Astrocyte of the cerebellum (primary cell): ENCODE results near the gene YKT6.

Source experiments
- DNase-seq: peaks from one replicate; pipeline ENCODE4 v3.0.0-alpha.2; 2011; ENCODE audit warnings: low read depth
- H3K4me3 ChIP-seq: 2 replicates; pipeline ENCODE4 v1.5.1; 2011; ENCODE audit warnings: mild to moderate bottlenecking, low read depth, low read length, moderate library complexity
- in situ Hi-C: cut with HindIII; loops from 2 replicates; pipeline ENCODE4 v1.10.0; 2017; ENCODE audit warnings: low sequenced_read_pairs
- TF ChIP-seq, protein P1 (sequence below): IDR thresholded peaks from 2 replicates; pipeline ENCODE4 v1.5.1; 2012; ENCODE audit warnings: low read length, low read depth, moderate library complexity, mild to moderate bottlenecking; ENCODE audit errors: missing control alignments

The YKT6 gene

DNA sequence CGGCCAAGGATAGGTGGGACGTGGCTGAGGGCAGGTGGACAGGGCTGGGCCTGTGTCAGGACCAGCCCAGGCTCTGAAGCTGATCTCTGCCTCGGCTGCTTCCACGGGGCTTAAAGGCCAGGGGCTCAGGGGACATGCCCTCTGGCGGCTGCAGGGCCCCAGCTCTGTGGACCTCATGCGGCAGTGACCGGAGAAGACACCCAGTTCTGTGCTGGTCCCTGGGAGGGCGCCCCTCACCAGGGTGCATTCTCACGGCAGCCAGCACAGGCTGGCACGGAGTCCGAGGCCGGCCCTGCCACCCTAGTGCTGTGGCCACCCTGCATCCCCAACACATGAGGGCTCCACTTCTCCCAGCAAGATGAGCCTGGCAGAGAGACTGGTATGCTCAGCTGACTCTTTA lies 30.3 kb downstream of the YKT6 start:
- H3K4me3 ChIP-seq = no peak overlapping the region
- TF ChIP-seq, protein P1, sequence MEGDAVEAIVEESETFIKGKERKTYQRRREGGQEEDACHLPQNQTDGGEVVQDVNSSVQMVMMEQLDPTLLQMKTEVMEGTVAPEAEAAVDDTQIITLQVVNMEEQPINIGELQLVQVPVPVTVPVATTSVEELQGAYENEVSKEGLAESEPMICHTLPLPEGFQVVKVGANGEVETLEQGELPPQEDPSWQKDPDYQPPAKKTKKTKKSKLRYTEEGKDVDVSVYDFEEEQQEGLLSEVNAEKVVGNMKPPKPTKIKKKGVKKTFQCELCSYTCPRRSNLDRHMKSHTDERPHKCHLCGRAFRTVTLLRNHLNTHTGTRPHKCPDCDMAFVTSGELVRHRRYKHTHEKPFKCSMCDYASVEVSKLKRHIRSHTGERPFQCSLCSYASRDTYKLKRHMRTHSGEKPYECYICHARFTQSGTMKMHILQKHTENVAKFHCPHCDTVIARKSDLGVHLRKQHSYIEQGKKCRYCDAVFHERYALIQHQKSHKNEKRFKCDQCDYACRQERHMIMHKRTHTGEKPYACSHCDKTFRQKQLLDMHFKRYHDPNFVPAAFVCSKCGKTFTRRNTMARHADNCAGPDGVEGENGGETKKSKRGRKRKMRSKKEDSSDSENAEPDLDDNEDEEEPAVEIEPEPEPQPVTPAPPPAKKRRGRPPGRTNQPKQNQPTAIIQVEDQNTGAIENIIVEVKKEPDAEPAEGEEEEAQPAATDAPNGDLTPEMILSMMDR = no peak
- in situ Hi-C loops = loop anchor here (25.0 kb wide), 1 partner anchor 331 kb away; the partner anchor contains the start of gene DDX56
- DNase-seq = no peak

DNA sequence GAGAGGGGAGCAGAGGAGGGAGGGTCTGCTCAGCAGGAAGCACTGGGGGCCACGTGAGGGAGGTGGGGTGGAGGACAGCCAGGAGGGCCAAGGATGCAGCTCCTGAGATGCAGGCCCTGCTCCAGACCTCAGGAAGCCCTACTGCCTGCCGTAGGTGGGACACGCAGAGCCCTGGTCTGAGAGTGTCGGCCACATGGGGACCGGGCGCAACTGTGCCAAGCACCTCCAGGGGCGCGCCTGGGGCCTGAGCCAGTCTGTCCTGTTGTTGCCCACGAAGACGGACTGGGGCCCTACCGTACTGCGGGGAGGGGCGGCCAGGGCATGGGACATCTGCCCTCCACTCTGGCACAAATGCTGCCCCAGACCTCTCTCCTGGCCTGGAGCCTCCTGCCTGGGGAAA lies 31.6 kb downstream of the YKT6 start:
- H3K4me3 ChIP-seq = no peak overlapping the region
- in situ Hi-C loops = loop anchor here (25.0 kb wide), 1 partner anchor 330 kb away; the partner anchor contains the start of gene DDX56
- no peak for DNase-seq
- TF ChIP-seq, protein P1 = no peak

DNA sequence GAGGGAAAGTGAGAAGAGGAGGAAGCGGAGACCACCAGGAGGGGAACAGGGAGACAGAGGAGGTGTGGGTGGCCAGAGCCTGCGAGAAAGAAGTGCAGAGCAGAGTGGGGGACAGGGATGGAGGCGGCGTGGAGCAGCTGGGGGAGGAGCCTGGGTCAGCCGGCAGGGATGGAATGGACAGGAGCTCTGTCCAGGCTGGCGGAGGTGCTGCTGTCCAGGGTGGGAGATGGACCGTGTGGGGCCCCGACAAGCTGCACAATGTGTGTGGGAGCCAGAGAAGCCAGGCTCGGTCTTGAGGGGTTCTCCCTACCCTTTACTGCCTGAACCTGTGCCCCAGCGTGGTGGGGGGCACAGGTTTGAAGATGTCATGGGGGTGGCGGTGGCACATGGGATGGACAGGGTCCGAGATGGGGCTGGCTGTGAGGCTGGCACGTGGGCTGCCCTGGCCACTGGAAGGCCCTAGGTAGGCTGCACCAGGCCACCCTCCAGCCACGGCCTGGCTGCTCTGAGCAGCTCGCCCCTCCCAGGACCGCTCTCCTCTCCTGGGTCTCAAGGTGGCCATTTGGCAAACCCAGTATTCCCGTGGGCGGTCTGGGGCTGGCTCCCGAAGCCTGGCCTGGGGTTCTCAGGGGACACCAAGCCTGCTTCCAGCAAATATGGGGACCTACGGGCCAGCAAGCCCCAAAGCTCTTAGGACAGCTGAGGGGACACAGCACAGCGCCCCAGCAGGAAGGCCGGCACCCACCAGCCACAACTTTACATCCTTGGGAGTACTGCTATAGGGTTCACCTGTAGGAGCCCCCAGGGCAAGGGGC lies 32.3 kb downstream of the YKT6 start:
- TF ChIP-seq, protein P1 = no peak
- in situ Hi-C loops = loop anchor here (25.0 kb wide), 1 partner anchor 329 kb away; the partner anchor contains the start of gene DDX56
- no peak overlapping the region for H3K4me3 ChIP-seq
- DNase-seq = no peak

DNA sequence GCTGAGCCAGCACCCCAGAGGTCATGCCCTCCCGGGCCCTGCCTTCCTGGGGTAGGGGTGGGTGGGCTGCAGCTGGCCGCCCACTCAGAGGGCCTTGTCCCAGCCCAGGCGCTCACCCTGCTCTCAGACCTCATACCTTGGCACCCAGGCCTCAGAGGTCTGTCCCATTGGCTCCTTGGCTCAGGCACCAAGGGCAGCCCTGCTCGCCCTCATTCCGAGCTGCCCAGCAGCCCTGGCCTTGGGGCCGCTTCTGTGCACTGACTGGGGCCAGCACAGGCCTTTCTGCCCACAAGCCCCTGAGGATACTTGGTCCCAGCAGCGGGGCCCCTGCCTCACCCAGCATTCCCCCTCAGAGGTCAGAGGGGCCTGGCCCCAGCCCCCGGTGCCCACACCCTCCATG lies 34.3 kb downstream of the YKT6 start:
- no peak overlapping the region for H3K4me3 ChIP-seq
- DNase-seq = no peak
- TF ChIP-seq, protein P1 = no peak
- in situ Hi-C loops = loop anchor here (25.0 kb wide), 1 partner anchor 327 kb away; the partner anchor contains the start of gene DDX56

DNA sequence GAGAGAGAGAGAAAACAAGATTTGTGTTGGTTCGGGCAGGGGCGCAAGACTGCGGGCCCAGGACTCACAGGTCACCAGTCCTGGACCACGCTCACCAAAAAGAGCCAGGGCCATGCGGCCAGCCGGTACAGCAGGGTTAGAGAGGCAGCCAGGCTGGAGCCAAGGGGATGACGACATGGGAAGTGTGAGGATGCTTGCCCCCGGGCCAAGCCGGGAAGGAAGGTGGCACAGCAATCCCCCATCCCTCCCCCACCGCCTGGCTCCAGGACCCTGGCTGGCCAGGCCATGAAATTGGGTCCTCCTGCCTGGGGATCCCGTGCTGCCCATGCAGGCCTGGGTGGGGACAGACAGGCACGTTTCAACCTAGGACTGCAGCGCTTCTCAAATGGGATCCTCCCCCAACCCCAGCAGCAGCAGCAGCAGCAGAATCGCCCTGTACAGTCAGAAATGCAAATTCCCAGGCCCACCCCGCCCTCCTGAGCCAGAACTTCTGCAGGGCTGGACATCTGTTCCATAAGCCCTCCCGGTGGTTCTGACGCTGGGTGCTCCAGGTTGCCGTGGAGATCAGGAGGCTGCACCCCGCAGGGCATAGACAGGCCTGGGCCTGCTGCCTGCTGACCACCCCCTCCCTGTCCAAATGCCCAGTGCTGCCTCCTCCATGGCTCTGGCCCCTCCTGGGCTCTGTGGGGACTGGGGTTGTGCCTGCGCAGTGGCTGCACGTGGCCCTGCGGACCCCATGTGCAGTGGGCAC lies 35.0 kb downstream of the YKT6 start:
- H3K4me3 ChIP-seq = no peak overlapping the region
- in situ Hi-C loops = loop anchor here (25.0 kb wide), 1 partner anchor 327 kb away; the partner anchor contains the start of gene DDX56
- TF ChIP-seq, protein P1 = no peak
- no peak for DNase-seq

DNA sequence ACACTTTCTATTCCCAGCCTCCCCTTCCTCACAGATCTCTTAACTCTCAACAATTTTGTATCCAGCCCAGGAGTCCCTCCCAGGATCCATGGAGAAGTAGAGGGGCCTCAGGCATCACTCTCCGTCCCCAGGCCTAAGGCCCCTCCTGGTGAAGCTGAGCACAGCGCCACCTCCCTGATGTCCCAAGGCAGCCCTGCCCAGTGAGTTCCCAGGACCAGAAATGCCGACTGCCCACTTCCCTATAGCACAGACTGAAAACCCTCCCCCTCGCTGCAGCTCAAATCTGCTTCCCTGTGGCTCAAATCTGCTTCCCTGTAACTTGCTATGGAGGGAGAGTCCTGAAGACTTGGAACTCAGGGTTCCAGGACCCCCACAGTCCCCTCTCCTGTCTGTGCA lies 35.6 kb downstream of the YKT6 start:
- H3K4me3 ChIP-seq = no peak overlapping the region
- in situ Hi-C loops = loop anchor here (25.0 kb wide), 1 partner anchor 326 kb away; the partner anchor contains the start of gene DDX56
- TF ChIP-seq, protein P1 = no peak
- DNase-seq = no peak
